Measurements from ENCODE around the gene NRL. TPM values are rescaled to one million over a fixed set of nuclear protein-coding genes. Genes with fewer than 3 reads are reported as not detected.
A peak's percentile ranks its signal among the peaks of the same experiment; 100 is the strongest.

The NRL gene
- total RNA-seq: 1.1 and 1.6 TPM in 2 replicates

DNA sequence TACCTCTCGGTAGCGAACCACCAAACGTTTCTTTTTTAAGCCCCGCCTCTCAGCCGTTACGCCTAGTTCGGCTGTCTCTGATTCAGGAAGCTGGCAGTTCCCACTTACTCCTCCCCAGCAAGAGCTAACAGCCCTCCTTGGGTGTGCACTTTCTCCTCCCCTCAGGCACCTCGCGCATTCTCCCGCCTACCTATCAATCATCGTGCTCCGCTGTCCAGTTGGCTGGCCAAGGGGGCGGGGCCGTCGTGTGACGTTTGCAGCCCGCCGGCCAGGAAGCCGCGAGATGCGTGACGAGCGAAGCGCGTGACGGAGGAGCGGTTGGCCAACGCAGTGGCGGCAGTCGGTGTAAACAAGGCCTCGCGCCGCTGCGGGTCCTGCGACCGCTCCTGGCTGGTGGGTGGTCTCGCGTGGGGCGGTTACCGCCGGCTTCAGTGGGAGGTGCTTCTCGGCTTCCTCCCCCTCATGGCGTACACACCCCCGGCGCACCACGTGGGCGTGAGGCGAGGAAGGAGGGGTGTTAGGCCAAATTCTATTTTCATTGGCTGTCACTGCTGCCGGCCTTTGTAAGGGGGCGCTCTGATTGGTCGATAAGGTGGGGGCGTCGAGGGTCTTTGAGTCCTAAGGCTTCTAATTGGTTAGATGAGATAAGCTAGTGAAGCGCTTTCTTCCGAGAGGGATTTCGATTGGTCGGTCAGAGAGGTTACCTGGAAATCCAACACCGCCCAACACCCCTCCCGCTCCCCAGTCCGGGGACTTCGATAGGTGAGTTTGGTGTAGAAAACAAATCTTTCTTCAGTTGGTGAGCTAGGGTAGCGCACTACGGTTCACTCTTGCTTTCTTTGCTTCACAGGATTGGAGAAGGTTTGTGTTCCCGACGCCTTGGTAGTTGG, at the start of gene NRL, which contains the start of gene DCAF11:
Gene NRL, minus strand, starts transcription at position 418 of the 890 bp plus-strand sequence. CDS start 32,101 bp downstream, outside the sequence.
Gene DCAF11, plus strand, starts transcription at position 246 of the 890 bp plus-strand sequence. CDS start 818 bp downstream, outside the sequence.
- peak; percentile 100 for DNase-seq (ENCODE audit: low read depth in 2 of 2)

- DNase-seq (ENCODE audit: low read depth in 2 of 2): peak in 1 of 2 donors; percentile 56
Observed at GRCh38 chr14:24162093-24162492, 47.3 kb upstream of the NRL start.

GRCh38 chr14:24160850-24161804, 46.4 kb upstream of the NRL start, which contains the start of gene IRF9:
Gene IRF9 (plus strand): TSS chr14:24161265. CDS start chr14:24162145, 880 bp downstream.
- DNase-seq (ENCODE audit: low read depth in 2 of 2): peak; percentile 94 to 95

DNA sequence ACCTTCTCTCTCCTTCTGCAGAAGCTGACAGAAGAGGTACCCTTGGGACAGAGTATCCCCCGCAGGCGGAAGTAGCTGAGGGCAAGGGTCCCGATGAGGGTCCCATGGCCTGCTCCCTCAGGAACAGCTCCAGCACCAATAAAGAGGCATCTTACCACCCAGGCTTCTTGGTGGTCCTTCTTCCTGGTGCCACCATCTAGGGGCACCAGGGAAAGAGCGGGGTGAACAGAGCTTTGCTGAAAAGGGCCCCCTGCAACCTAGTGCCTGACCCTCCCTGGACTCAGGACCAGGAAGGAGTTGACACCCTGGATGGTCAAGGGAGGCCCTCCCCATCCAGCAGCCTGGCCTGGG, 45.7 kb upstream of the NRL start:
- no peak for DNase-seq (ENCODE audit: low read depth in 2 of 2)

- no peak for DNase-seq (ENCODE audit: low read depth in 2 of 2)
Observed at GRCh38 chr14:24159777-24160498, 45.2 kb upstream of the NRL start.

DNA sequence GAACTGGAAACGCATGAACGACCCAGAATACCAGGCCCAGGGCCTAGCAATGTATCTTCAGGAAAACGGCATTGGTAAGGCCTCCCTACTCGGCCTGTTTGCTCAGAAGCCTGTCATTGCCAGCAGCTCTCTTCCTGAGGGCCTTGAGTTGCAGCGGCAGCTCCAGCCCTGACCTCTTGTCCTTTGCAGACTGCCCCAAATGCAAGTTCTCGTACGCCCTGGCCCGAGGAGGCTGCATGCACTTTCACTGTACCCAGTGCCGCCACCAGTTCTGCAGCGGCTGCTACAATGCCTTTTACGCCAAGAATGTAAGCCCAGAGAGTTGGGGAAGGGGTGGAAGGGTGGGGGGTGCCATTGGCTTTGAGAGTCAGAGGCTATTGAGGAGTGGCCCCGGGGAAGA, 42.6 kb upstream of the NRL start:
- DNase-seq (ENCODE audit: low read depth in 2 of 2): no peak

DNA sequence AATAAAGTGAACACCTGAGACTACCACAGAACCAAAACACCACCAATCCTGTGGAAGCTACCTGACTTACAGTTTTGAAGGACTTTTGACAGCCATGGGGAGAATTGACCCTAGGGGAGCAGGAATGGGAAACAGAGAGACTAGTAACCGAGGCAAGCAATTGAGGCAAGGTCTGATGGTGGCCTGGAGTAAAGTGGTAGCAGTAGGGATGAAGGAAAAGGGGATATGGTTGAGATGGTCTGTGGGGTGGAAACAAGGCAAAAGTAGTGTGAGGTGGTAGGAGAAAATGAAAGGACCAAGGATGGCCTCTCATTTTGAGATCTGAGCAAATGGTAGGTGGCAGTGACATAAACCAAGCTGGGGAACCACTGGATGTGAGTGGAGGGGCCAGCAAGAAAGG, 42.1 kb upstream of the NRL start:
- no peak for DNase-seq (ENCODE audit: low read depth in 2 of 2)

GRCh38 chr14:24155100-24155499, 40.4 kb upstream of the NRL start:
- DNase-seq (ENCODE audit: low read depth in 2 of 2): no peak

DNA sequence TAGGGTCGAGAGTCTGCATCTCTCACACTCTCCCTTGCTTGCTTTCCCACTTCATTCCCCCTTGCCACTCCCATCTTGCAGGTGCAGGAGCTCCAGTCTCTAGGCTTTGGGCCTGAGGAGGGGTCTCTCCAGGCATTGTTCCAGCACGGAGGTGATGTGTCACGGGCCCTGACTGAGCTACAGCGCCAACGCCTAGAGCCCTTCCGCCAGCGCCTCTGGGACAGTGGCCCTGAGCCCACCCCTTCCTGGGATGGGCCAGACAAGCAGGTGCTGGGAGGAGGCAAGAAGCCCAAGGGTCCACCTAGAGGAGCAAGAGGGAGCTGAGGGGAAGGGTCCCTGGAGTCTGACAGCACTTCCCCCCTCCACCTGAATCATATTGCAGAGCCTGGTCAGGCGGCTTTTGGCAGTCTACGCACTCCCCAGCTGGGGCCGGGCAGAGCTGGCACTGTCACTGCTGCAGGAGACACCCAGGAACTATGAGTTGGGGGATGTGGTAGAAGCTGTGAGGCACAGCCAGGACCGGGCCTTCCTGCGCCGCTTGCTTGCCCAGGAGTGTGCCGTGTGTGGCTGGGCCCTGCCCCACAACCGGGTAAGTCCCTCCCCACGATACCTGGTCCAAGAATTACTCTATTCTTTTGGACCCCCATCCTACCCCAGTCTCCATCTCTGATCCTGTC, 36.8 kb upstream of the NRL start:
- no peak for DNase-seq (ENCODE audit: low read depth in 2 of 2)

DNA sequence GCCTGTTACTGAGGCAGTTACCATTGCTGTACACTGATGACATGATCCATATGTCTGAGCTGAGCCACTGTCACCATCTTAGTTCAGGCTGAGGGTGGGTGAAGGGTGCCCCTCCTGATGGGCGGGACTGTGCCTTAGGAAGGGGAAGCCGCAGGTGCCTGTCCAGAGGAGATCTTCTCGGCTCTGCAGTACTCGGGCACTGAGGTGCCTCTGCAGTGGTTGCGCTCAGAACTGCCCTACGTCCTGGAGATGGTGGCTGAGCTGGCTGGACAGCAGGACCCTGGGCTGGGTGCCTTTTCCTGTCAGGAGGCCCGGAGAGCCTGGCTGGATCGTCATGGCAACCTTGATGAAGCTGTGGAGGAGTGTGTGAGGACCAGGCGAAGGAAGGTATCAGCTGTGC, 36.2 kb upstream of the NRL start:
- DNase-seq (ENCODE audit: low read depth in 2 of 2): no peak

- DNase-seq (ENCODE audit: low read depth in 2 of 2): no peak
Observed at GRCh38 chr14:24150567-24150966, 35.8 kb upstream of the NRL start.

- DNase-seq (ENCODE audit: low read depth in 2 of 2): no peak
Observed at GRCh38 chr14:24150061-24150460, 35.3 kb upstream of the NRL start.

DNA sequence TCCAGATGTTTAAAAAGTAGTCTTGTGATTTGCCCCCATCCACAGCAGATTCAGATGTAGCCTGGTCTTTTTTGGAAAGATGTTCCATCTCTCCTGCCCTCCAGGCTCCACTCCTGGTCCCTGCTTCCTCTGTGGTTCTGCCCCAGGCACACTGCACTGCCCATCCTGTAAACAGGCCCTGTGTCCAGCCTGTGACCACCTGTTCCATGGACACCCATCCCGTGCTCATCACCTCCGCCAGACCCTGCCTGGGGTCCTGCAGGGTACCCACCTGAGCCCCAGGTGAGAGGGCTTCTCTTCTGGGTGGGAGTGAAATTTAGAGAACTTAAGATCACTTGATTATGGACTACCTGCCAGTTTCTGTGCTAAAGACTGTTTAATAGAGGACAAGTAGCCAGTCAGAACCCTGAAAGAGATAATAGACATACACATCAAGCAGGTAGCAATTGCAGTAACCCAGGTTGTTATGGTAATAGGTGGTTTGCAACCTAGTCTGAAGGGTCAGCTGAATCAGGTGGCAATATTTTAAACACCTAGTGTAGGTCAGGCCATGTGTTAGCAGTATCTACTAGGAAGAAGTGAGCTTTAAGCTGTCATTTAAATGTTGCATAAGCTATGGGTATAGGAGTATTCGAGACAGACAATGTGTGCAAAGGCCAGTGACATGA, 34.7 kb upstream of the NRL start:
- DNase-seq (ENCODE audit: low read depth in 2 of 2): no peak

- no peak for DNase-seq (ENCODE audit: low read depth in 2 of 2)
Observed at GRCh38 chr14:24147761-24148428, 33.1 kb upstream of the NRL start.

DNA sequence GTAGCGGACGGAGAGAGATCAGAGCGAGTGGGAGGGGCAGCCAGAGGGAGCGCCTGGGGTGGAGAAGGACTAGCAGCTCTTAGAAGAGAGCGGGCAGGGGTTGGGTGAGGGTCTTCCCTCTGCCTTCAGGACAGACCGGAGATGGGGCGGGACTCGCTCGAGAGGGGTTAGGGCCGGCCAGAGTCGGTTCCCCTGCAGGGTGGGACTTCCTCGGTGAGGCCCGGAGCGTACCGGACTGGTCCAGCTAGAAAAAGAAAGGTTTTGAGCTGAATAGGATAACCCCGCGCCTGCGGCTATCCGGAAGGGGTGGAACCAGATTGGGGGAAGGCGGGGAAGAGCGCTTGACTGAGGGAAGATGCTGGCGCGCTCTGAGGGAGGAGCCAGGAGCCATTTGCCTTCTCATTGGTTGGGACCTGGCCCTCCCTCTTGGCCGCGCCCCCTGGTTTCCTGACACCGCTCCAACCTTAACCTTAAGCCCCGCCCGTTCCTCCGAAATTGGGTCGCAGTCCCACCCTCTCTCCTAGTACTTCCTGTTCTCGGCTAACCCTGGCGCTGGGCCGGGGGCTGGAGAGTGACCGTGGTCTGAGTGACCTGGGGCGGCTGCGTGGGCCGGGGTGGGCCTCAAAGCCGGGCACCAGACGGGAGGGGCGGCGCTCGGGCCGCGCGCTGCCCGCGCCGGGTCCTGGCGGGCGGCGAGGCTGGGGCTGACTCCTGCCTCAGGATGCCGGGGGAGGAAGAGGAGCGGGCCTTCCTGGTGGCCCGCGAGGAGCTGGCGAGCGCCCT, 32.4 kb upstream of the NRL start, which contains the start of gene RNF31:
Gene RNF31, plus strand, starts transcription at position 521 of the 783 bp plus-strand sequence. Its CDS starts 201 bp downstream, at position 722.
- DNase-seq (ENCODE audit: low read depth in 2 of 2): peak; percentile 97 to 98

DNA sequence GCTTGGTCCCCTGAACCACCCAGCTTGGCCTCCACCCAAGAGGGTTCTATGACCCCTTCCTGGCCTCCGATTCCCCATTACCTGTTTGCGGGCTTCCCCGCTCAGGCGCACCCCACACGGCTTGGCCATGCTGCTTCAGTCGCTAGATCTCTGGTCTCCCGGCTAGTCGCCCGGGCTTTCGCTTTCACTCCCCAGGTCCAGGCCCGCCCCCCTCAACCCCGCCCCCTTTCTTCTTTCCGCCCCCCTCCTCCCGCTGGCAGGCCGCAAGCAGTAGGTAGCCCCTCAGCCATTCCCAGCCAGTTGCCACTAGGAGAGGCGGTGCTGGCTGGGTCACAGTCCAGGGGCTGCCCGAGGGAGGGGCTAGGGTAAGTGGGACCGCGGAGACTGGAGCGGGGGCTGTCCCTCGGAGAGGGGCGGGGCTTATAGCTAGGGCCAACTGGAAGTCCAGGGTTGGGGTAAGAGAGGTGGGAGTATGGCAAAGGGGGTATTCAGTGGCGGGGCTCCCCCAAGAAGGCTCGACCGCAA, 31.8 kb upstream of the NRL start, which contains the start of gene PSME2:
Gene PSME2, minus strand, starts transcription at position 158 of the 525 bp plus-strand sequence. Its CDS starts 29 bp downstream, at position 129.
- DNase-seq (ENCODE audit: low read depth in 2 of 2): peak; percentile 98

- peak in 1 of 2 donors; percentile 8 for DNase-seq (ENCODE audit: low read depth in 2 of 2)
Observed at GRCh38 chr14:24145690-24146452, 31.1 kb upstream of the NRL start.

Measured in lung microvascular endothelial cell (primary cell).